HG02759 (cell line): ENCODE data around the gene LINC00237.

Source experiments
- ATAC-seq: cut with Tn5 transposase; IDR thresholded peaks from one replicate; pipeline ENCODE4 v1.9.1; 2021; ENCODE audit warnings: mild to moderate bottlenecking, moderate library complexity; ENCODE audit not compliant: unreplicated experiment

The LINC00237 gene

GRCh38 chr20:21106171-21107017 lies at the start of gene LINC00237:
Gene LINC00237, minus strand, starts transcription at chr20:21106358.
- ATAC-seq, result no peak

DNA sequence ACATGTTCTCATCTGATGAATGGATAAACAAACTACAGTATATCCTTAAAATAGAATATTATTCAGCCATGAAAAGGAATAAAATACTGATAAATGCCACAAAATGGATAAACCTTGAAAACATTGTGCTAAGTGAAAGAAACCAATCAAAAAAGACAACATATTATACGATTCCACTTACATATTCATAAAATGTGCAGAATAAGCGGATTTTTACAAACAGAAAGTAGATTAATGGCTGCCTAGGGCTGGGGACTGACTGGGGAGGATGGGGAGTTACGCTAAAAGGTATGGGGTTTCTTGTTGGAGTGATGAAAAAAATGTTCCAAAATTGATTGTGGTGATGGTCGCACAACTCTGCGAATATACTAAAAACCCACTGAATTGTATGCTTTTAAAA lies 49.1 kb upstream of the LINC00237 start:
- no peak for ATAC-seq

GRCh38 chr20:21154692-21155091 lies 48.5 kb upstream of the LINC00237 start:
- no peak for ATAC-seq

GRCh38 chr20:21151791-21152190 lies 45.6 kb upstream of the LINC00237 start:
- ATAC-seq, result no peak

DNA sequence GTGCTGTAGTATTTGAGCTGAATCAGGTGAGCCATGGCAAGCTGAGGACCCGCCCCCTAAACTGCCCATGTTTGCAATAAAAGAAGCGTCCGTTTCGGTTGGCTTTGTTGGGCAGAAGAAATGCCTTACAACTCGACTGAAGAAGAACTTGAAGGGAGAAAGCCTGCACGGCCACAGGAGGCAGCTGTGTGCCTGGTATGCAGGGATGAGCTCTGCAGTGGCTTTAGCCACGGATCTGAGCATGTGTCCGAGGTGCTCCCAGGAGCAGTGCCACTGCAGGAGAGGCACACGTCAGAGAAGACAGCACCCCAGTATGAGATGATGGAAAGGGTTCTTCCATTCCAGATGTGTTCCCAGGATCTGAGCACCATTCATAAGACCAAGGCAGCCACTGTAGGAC lies 43.2 kb upstream of the LINC00237 start:
- no peak for ATAC-seq

- no peak for ATAC-seq
These were observed 41.4 kb upstream of the LINC00237 start for GRCh38 chr20:21147593-21147992.

GRCh38 chr20:21146215-21146614 lies 40.1 kb upstream of the LINC00237 start:
- no peak for ATAC-seq

DNA sequence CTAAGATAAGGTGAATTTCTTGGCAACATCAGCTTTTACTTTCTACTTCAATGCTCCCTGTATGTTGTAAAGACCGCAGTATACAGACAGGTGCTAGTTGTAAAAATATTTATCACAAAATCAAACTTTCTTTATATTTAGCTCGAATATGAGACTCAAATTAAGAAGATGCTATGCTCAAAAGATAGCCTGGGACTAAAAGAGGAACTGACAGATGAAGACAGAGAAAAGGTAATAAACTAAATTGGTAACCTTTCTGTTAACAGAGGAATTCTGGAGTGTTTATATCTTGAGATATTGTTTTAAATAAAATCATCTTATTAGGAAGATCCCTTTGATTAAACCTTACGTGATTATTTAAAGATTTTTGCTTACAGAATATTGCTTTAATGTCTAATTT lies 39.3 kb upstream of the LINC00237 start:
- ATAC-seq, result no peak

- ATAC-seq, result no peak
These were observed 37.2 kb upstream of the LINC00237 start for GRCh38 chr20:21143194-21143890.

- ATAC-seq, result no peak
These were observed 35.7 kb upstream of the LINC00237 start for GRCh38 chr20:21141825-21142224.

GRCh38 chr20:21139881-21140566 lies 33.9 kb upstream of the LINC00237 start:
- no peak for ATAC-seq

DNA sequence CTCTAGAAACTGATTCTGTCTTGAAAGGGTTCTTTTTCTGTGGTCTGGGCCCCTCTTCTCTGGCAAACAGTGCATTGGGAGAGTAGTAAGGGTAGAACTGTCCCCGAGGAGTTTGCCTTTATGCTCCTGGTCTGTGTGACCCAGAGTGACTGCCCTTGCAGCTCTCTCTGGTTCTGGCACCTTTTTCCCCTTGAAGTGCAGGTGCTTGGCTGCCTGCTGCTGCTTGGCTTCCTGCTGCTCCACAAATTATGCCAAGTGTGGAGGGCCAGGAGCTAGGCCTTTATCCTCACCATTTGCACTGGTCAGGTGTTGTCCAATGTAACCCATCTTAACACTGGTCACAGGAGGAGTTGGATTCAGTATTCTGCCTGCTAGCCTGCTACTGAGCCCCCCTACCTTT lies 30.9 kb upstream of the LINC00237 start:
- no peak for ATAC-seq

GRCh38 chr20:21136015-21136732 lies 30.0 kb upstream of the LINC00237 start:
- ATAC-seq, result no peak

DNA sequence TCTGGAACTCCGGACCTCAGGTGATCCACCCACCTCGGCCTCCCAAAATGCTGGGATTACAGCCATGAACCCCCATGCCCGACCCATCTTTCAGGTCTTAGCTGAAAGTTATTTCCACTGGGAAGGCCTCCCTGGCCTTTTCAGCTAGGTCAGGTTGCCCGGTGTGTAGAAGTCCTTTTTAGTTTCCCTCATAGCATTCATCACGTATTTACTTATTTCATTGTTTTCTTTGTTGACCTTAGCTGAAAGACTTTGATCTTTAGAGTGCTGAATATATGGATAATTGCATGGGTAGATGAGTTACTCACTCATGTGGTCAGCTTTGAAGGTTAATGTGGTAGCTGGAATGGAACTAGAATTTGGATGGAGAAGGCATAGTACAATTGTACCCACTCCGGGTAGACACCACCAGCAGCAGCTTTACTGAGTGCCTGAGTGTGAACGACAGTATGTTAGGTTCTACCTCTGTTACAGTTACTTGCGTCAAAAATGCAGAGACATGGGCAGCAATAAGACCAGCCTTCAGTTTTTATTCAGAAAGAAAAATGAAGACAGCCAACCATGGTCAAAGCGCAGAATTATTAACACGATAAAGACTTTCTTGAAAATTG lies 28.8 kb upstream of the LINC00237 start:
- ATAC-seq, result no peak

DNA sequence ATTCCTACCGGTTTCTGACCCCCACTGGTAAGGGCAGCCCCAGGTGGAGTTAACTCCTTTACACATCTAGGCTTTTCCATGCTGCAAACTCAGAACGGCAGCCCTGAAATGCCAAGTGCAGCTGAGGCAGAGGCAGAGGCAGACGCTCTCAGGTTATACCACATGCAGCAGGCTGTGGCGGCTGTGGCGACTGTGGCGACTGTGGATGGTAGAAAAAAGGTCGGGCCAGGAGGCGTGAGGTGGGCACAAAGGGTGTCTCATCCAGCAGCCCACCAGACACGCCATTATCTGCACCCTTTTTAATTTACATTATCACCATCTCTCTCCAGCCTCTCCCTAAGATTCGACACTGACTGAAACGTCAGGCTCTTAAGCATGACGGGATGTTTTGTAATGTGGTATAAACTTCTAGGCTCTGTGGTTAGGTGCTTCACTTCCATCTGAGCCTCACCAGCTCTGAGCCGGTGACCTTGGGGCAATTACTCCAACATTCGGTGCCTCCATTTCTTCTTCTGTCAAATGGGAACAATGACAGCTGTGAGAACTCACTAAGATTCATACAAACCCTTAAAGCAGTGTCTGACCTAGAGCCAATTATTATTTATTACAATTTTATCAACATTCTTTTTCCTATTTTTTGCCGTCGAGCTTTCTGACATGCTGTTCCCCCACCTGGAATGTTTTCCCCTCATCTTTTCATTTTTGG lies 27.9 kb upstream of the LINC00237 start:
- ATAC-seq, result no peak

DNA sequence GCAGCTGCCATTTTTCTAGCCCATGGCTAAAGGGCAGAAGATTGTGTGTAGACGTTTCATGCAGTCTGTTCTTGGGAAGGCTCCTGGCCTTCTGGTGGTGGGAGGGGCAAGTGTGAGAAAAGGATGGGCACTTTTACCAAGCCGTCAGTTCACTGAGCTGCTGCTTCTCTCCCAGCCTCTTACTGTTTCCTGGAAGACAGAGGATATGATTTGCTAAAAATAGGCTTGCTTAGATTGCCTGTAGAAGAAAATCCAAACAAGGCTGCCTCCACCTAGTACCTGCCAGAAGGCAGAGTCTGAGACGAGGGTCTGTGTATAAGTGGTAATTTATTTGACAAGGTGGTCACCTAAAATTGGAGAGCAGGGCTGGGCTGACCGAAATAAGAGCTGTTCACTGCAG lies 27.2 kb upstream of the LINC00237 start:
- no peak for ATAC-seq

DNA sequence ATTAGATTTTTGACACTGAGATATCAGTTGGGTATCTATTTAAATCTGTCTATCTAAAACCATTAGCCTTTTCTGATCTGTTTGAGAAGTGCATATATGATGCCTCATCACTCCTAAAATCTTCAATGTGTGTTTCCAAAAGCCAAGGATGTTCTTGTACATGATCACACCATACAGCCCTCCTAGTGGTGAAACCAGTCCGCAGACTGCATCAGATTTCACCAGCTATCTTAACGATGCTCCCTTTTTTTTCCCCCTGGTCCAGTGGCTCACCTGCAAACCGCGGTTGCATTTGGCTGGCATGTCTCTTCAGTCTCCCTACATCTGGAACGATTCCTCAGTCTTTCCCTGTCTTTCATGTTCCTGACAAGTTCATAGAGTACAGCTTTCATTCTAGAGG lies 23.7 kb upstream of the LINC00237 start:
- ATAC-seq, result no peak

- ATAC-seq, result no peak
These were observed 21.2 kb upstream of the LINC00237 start for GRCh38 chr20:21127201-21127981.

DNA sequence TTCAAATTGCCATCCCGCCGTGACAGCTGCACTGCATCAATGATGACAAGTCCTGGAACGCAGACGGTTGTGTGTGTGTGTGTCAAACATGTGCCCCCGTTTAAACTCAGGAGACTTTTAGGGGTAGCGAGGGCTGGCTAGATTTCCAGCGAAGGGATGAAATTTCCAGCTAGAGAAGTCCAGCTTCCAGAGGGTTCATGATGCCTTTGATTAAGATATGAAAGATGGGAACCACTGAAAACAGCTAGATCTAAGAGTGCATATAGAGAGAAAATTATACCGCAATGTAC lies 20.4 kb upstream of the LINC00237 start:
- no peak for ATAC-seq
